ENCODE results near the gene ELAVL1.

DNA sequence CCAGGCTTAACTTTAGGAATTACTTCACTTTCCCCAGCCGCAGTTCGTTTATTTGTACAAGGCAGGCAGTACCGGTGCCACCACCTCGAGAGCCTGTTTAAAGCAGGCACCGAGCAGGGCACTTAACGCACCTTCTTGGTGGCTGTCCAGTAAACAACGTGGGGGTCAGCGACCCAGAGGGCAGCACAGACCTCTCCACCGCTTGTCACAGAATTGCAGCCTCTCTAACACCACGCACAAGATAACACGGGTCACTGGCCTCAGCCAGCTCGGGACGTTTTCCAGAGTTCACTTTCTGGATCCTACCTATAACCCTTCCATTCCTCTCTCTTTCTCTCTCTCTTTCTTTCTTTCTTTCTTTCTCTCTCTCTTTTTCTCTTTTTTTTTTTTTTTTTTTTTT, 16.8 kb upstream of the ELAVL1 start:
- TF ChIP-seq EZH2 (IDR thresholded peaks at IDR 0.05; ENCODE audit: borderline replicate concordance, low read length) = no peak
- TF ChIP-seq, protein P1, sequence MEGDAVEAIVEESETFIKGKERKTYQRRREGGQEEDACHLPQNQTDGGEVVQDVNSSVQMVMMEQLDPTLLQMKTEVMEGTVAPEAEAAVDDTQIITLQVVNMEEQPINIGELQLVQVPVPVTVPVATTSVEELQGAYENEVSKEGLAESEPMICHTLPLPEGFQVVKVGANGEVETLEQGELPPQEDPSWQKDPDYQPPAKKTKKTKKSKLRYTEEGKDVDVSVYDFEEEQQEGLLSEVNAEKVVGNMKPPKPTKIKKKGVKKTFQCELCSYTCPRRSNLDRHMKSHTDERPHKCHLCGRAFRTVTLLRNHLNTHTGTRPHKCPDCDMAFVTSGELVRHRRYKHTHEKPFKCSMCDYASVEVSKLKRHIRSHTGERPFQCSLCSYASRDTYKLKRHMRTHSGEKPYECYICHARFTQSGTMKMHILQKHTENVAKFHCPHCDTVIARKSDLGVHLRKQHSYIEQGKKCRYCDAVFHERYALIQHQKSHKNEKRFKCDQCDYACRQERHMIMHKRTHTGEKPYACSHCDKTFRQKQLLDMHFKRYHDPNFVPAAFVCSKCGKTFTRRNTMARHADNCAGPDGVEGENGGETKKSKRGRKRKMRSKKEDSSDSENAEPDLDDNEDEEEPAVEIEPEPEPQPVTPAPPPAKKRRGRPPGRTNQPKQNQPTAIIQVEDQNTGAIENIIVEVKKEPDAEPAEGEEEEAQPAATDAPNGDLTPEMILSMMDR (conservative IDR thresholded peaks at IDR 0.05 in 1 of 2, IDR thresholded peaks at IDR 0.05 in 1 of 2; ENCODE audit: extremely low read depth in 1 of 2, insufficient read depth in 1 of 2, low read depth in 1 of 2, low read length in 2 of 2) = no peak
